Subcutaneous abdominal adipose tissue (tissue), 5 donors: Measurements from ENCODE around the gene LY6G5B.

Experiments used
- H3K27ac ChIP-seq: one replicate; pipeline ENCODE4 v1.7.0; 2013; ENCODE audit warnings: low read depth, mild to moderate bottlenecking, inconsistent platforms, low read length, moderate library complexity
- H3K27me3 ChIP-seq, 5 donors: one replicate each; pipeline ENCODE4 v1.7.0; 2013; ENCODE audit warnings: low read length in 5 of 5, inconsistent platforms in 1 of 5; ENCODE audit not compliant: control insufficient read depth in 5 of 5, insufficient read depth in 4 of 5
- H3K36me3 ChIP-seq, 5 donors: one replicate each; pipeline ENCODE4 v1.7.0; 2013; ENCODE audit warnings: low read length in 5 of 5; ENCODE audit not compliant: control insufficient read depth in 5 of 5, insufficient read depth in 5 of 5
- H3K4me1 ChIP-seq, 5 donors: one replicate each; pipeline ENCODE4 v1.7.0; 2013; ENCODE audit warnings: low read length in 5 of 5, mild to moderate bottlenecking in 3 of 5, moderate library complexity in 1 of 5; ENCODE audit not compliant: control insufficient read depth in 5 of 5, insufficient read depth in 5 of 5
- H3K4me3 ChIP-seq, 5 donors: one replicate each; pipeline ENCODE4 v1.7.0; 2013; ENCODE audit warnings: low read length in 5 of 5, low read depth in 1 of 5
- H3K9ac ChIP-seq, 5 donors: one replicate each; pipeline ENCODE4 v1.7.0; 2013; ENCODE audit warnings: low read length in 5 of 5, mild to moderate bottlenecking in 4 of 5, moderate library complexity in 3 of 5
- H3K9me3 ChIP-seq, 5 donors: one replicate each; pipeline ENCODE4 v1.7.0; 2013; ENCODE audit warnings: low read length in 5 of 5; ENCODE audit not compliant: control insufficient read depth in 5 of 5
- donor health status: healthy.
- donor health status: healthy.
- donor health status: healthy.
- donor health status: healthy.
- donor health status: healthy.

The LY6G5B gene

GRCh38 chr6:31712296-31712695 is 42.5 kb downstream of the LY6G5B start:
- peaks cover 0 to 8% (median 4%) of the 10 kb centered on the region in 5 donors for H3K27me3 ChIP-seq
- peaks cover 0 to 9% (median 6%) of the 10 kb centered on the region in 5 donors for H3K4me1 ChIP-seq
- no peaks in the 10 kb centered on the region for H3K9me3 ChIP-seq

GRCh38 chr6:31713465-31713864 is 43.7 kb downstream of the LY6G5B start:
- no peak overlapping the region for H3K27ac ChIP-seq
- no peaks in the 10 kb centered on the region for H3K9me3 ChIP-seq
- peaks cover 0 to 9% (median 6%) of the 10 kb centered on the region in 5 donors for H3K4me1 ChIP-seq
- H3K27me3 ChIP-seq, result peaks cover 0 to 8% (median 4%) of the 10 kb centered on the region in 5 donors
- no peak overlapping the region for H3K4me3 ChIP-seq
- no peaks in the 10 kb centered on the region for H3K36me3 ChIP-seq
- no peak overlapping the region for H3K9ac ChIP-seq

More at GRCh38 chr6:31712296-31712695, 42.5 kb downstream of the LY6G5B start:
- no peaks in the 10 kb centered on the region for H3K36me3 ChIP-seq
- H3K4me3 ChIP-seq, result no peak overlapping the region
- H3K9ac ChIP-seq, result no peak overlapping the region
- H3K27ac ChIP-seq, result no peak overlapping the region

GRCh38 chr6:31713991-31714684 is 44.4 kb downstream of the LY6G5B start:
- H3K36me3 ChIP-seq, result no peaks in the 10 kb centered on the region
- H3K4me3 ChIP-seq, result no peak overlapping the region
- H3K27me3 ChIP-seq, result peaks cover 0 to 8% (median 4%) of the 10 kb centered on the region in 5 donors
- H3K9ac ChIP-seq, result no peak overlapping the region
- peaks cover 0 to 9% (median 6%) of the 10 kb centered on the region in 5 donors for H3K4me1 ChIP-seq
- H3K27ac ChIP-seq, result no peak overlapping the region
- H3K9me3 ChIP-seq, result no peaks in the 10 kb centered on the region

GRCh38 chr6:31715022-31715958 is 45.5 kb downstream of the LY6G5B start, which contains the start of gene LY6G6D:
LY6G6D (plus strand) TSS chr6:31715348; CDS start chr6:31715356, 8 bp downstream.
- Histone ChIP-seq H3K4me3 (no peak within 1 kb of the TSS), H3K9ac (no peak within 1 kb of the TSS), H3K36me3 (no peaks in the 10 kb centered on the region), H3K27me3 (peaks cover 0 to 5% (median 0%) of the 10 kb centered on the region in 5 donors), H3K9me3 (no peaks in the 10 kb centered on the region), H3K4me1 (peaks cover 0 to 9% (median 6%) of the 10 kb centered on the region in 5 donors), H3K27ac (no peak within 1 kb of the TSS)

- H3K9me3 ChIP-seq, result no peaks in the 10 kb centered on the region
- no peak overlapping the region for H3K27ac ChIP-seq
- H3K4me1 ChIP-seq, result no peaks in the 10 kb centered on the region
- no peaks in the 10 kb centered on the region for H3K36me3 ChIP-seq
- no peak overlapping the region for H3K9ac ChIP-seq
- H3K4me3 ChIP-seq, result no peak overlapping the region
- peaks cover 0 to 3% (median 0%) of the 10 kb centered on the region in 5 donors for H3K27me3 ChIP-seq
Measured at GRCh38 chr6:31717499-31718222, 47.9 kb downstream of the LY6G5B start.

GRCh38 chr6:31718265-31718664 is 48.5 kb downstream of the LY6G5B start:
- Histone ChIP-seq H3K9me3 (no peaks in the 10 kb centered on the region), H3K4me1 (no peaks in the 10 kb centered on the region), H3K4me3 (no peak overlapping the region), H3K36me3 (no peaks in the 10 kb centered on the region), H3K27me3 (peaks cover 0 to 3% (median 0%) of the 10 kb centered on the region in 5 donors), H3K27ac (no peak overlapping the region), H3K9ac (no peak overlapping the region)

GRCh38 chr6:31719001-31719400 is 49.2 kb downstream of the LY6G5B start:
- H3K27ac ChIP-seq, result no peak overlapping the region
- no peaks in the 10 kb centered on the region for H3K4me1 ChIP-seq
- H3K9me3 ChIP-seq, result no peaks in the 10 kb centered on the region
- H3K36me3 ChIP-seq, result peaks cover 0 to under 1% (median 0%) of the 10 kb centered on the region in 5 donors
- no peak overlapping the region for H3K9ac ChIP-seq
- H3K27me3 ChIP-seq, result peaks cover 0 to 1% (median 0%) of the 10 kb centered on the region in 5 donors
- H3K4me3 ChIP-seq, result no peak overlapping the region

- Histone ChIP-seq H3K36me3 (peaks cover 0 to 7% (median 0%) of the 10 kb centered on the region in 5 donors), H3K4me1 (no peaks in the 10 kb centered on the region), H3K9ac (no peak overlapping the region), H3K4me3 (no peak overlapping the region), H3K27ac (no peak overlapping the region), H3K27me3 (no peaks in the 10 kb centered on the region), H3K9me3 (no peaks in the 10 kb centered on the region)
Measured at GRCh38 chr6:31720196-31720770, 50.5 kb downstream of the LY6G5B start.

GRCh38 chr6:31721351-31722020 is 51.7 kb downstream of the LY6G5B start, which contains the start of gene LY6G6C:
LY6G6C (minus strand) TSS chr6:31721746; CDS start chr6:31721679, 67 bp downstream.
- H3K27ac ChIP-seq, result no peak within 1 kb of the TSS

More at GRCh38 chr6:31721351-31722020, 51.7 kb downstream of the LY6G5B start, which contains the start of gene LY6G6C:
- no peak within 1 kb of the TSS for H3K4me3 ChIP-seq
- peaks cover 0 to 9% (median 5%) of the 10 kb centered on the region in 5 donors for H3K4me1 ChIP-seq
- peaks cover 8 to 18% (median 11%) of the 10 kb centered on the region in 5 donors for H3K36me3 ChIP-seq
- no peaks in the 10 kb centered on the region for H3K9me3 ChIP-seq
- H3K9ac ChIP-seq, result no peak within 1 kb of the TSS
- H3K27me3 ChIP-seq, result no peaks in the 10 kb centered on the region
